ENCODE results near the gene TFDP2.

DNA sequence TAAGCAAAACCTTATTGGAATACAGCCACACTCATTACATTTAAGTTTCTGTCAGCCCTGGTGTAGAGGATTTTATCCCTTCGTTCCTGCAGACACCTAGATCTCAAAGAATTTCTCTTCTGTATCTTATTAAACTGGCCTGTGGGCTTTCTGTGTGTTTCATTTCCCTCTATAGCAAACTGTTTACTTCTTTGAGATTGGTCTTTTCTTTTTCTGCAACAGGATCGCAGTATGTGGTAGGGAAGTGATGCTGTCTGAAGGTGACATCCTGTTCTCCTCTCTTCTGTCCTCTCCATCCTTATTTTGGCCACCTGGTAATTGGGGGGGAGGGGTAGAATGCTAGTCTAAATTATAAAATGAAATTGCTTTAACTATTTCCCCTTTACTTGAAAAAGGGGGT, 247.4 kb downstream of the TFDP2 start:
- TF ChIP-seq CTCF (IDR thresholded peaks at IDR 0.05) (no peak), POLR2A (IDR thresholded peaks at IDR 0.05) (no peak), POLR2AphosphoS5 (IDR thresholded peaks at IDR 0.05) (no peak)
